ENCODE results near the gene CEP97. TPM values are rescaled to one million over a fixed set of nuclear protein-coding genes. Genes with fewer than 3 reads are reported as not detected.

Gene CEP97
- total and polyA plus RNA-seq, 2 experiments from 2014 or later = 5.0 to 19.0 TPM

DNA sequence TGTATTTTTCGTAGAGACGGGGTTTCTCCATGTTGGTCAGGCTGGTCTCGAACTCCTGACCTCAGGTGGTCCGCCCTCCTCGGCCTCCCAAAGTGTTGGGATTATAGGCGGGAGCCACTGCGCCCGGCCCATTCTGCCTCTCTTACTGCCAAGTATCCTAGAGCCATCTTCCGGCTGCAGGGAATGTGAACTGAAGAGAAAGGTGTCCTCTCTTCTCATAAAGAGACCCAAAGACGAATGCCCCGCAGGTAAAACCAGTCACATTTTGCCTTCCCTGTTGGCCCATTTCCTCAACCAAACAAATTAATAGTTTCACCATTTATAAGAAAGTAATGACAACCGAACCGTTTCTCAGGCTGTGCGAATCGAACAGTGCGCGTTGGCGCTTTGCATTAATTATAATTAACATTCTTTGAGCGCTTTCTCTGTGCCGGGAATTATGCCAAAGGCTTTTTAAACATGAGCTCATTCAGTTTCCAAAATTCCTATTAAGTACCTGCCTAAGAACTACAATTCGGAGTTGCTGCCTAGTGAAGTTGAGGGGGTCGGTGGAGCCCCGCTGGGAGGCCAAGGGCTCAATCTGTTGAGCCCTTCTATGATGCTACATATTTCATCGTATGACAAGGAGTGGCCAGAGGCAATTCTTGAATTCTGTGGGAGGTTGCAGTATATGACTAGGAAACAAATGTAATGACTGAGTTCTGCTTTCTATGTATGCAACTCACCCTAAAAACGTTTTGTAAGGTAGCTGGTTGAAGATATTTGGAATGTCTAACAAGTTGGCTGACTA, 37.1 kb upstream of the CEP97 start:
- Mint-ChIP-seq H3K4me1 (peaks cover 29% of the 10 kb centered on the region), H3K9me3 (peaks cover 5% of the 10 kb centered on the region; the same call in 2 of the 3 replicates), H3K36me3 (ENCODE audit: low read depth) (peaks cover 43% of the 10 kb centered on the region), H3K27me3 (ENCODE audit: insufficient read depth, low read depth, poor library complexity) (peaks cover 7% of the 10 kb centered on the region), H3K27ac (peak overlapping the region; percentile 100), H3K4me3 (peak overlapping the region; percentile 99)
- DNase-seq (ENCODE audit: low spot score) (no peak), ATAC-seq (peak; percentile 6; the same call in 2 of the 3 replicates)
- peak overlapping the region; percentile 73 for H3K4me2 ChIP-seq
- peaks cover 23% of the 10 kb centered on the region for H4K20me1 ChIP-seq (replicated peaks; ENCODE audit: insufficient read depth)
- peaks cover 28% of the 10 kb centered on the region for H3F3A ChIP-seq (replicated peaks; ENCODE audit: low read depth)
- H3K4me3 ChIP-seq = peak overlapping the region; percentile 94
- no peak overlapping the region for H2AFZ ChIP-seq
- no peak for TF ChIP-seq STAT1 (IDR thresholded peaks at IDR 0.05; ENCODE audit: unreplicated experiment)
- TF ChIP-seq, protein P1, sequence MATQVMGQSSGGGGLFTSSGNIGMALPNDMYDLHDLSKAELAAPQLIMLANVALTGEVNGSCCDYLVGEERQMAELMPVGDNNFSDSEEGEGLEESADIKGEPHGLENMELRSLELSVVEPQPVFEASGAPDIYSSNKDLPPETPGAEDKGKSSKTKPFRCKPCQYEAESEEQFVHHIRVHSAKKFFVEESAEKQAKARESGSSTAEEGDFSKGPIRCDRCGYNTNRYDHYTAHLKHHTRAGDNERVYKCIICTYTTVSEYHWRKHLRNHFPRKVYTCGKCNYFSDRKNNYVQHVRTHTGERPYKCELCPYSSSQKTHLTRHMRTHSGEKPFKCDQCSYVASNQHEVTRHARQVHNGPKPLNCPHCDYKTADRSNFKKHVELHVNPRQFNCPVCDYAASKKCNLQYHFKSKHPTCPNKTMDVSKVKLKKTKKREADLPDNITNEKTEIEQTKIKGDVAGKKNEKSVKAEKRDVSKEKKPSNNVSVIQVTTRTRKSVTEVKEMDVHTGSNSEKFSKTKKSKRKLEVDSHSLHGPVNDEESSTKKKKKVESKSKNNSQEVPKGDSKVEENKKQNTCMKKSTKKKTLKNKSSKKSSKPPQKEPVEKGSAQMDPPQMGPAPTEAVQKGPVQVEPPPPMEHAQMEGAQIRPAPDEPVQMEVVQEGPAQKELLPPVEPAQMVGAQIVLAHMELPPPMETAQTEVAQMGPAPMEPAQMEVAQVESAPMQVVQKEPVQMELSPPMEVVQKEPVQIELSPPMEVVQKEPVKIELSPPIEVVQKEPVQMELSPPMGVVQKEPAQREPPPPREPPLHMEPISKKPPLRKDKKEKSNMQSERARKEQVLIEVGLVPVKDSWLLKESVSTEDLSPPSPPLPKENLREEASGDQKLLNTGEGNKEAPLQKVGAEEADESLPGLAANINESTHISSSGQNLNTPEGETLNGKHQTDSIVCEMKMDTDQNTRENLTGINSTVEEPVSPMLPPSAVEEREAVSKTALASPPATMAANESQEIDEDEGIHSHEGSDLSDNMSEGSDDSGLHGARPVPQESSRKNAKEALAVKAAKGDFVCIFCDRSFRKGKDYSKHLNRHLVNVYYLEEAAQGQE (IDR thresholded peaks at IDR 0.05; ENCODE audit: unreplicated experiment) = no peak
- TF ChIP-seq JUNB (IDR thresholded peaks at IDR 0.05; ENCODE audit: unreplicated experiment) = no peak
- TF ChIP-seq POLR2AphosphoS5 (IDR thresholded peaks at IDR 0.05; ENCODE audit: low read depth) = no peak
- no peak for TF ChIP-seq ZNF331 (CRISPR knock-in tag; IDR thresholded peaks at IDR 0.05; ENCODE audit: low read depth)
- TF ChIP-seq CREB1 (CRISPR knock-in tag; IDR thresholded peaks at IDR 0.05; ENCODE audit: low read depth) = no peak
- TF ChIP-seq, protein P2, sequence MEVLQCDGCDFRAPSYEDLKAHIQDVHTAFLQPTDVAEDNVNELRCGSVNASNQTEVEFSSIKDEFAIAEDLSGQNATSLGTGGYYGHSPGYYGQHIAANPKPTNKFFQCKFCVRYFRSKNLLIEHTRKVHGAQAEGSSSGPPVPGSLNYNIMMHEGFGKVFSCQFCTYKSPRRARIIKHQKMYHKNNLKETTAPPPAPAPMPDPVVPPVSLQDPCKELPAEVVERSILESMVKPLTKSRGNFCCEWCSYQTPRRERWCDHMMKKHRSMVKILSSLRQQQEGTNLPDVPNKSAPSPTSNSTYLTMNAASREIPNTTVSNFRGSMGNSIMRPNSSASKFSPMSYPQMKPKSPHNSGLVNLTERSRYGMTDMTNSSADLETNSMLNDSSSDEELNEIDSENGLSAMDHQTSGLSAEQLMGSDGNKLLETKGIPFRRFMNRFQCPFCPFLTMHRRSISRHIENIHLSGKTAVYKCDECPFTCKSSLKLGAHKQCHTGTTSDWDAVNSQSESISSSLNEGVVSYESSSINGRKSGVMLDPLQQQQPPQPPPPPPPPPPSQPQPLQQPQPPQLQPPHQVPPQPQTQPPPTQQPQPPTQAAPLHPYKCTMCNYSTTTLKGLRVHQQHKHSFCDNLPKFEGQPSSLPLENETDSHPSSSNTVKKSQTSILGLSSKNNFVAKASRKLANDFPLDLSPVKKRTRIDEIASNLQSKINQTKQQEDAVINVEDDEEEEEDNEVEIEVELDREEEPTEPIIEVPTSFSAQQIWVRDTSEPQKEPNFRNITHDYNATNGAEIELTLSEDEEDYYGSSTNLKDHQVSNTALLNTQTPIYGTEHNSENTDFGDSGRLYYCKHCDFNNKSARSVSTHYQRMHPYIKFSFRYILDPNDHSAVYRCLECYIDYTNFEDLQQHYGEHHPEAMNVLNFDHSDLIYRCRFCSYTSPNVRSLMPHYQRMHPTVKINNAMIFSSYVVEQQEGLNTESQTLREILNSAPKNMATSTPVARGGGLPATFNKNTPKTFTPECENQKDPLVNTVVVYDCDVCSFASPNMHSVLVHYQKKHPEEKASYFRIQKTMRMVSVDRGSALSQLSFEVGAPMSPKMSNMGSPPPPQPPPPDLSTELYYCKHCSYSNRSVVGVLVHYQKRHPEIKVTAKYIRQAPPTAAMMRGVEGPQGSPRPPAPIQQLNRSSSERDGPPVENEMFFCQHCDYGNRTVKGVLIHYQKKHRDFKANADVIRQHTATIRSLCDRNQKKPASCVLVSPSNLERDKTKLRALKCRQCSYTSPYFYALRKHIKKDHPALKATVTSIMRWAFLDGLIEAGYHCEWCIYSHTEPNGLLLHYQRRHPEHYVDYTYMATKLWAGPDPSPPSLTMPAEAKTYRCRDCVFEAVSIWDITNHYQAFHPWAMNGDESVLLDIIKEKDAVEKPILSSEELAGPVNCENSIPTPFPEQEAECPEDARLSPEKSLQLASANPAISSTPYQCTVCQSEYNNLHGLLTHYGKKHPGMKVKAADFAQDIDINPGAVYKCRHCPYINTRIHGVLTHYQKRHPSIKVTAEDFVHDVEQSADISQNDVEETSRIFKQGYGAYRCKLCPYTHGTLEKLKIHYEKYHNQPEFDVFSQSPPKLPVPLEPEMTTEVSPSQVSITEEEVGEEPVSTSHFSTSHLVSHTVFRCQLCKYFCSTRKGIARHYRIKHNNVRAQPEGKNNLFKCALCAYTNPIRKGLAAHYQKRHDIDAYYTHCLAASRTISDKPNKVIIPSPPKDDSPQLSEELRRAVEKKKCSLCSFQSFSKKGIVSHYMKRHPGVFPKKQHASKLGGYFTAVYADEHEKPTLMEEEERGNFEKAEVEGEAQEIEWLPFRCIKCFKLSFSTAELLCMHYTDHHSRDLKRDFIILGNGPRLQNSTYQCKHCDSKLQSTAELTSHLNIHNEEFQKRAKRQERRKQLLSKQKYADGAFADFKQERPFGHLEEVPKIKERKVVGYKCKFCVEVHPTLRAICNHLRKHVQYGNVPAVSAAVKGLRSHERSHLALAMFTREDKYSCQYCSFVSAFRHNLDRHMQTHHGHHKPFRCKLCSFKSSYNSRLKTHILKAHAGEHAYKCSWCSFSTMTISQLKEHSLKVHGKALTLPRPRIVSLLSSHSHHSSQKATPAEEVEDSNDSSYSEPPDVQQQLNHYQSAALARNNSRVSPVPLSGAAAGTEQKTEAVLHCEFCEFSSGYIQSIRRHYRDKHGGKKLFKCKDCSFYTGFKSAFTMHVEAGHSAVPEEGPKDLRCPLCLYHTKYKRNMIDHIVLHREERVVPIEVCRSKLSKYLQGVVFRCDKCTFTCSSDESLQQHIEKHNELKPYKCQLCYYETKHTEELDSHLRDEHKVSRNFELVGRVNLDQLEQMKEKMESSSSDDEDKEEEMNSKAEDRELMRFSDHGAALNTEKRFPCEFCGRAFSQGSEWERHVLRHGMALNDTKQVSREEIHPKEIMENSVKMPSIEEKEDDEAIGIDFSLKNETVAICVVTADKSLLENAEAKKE (CRISPR knock-in tag; IDR thresholded peaks at IDR 0.05) = no peak
- TF ChIP-seq EZH2 (IDR thresholded peaks at IDR 0.05; ENCODE audit: low read depth, unreplicated experiment) = no peak
- TF ChIP-seq EZH2phosphoT487 (IDR thresholded peaks at IDR 0.05; ENCODE audit: unreplicated experiment) = no peak
- TF ChIP-seq NANOG (IDR thresholded peaks at IDR 0.05; ENCODE audit: borderline replicate concordance) = no peak
- TF ChIP-seq ETS1 (IDR thresholded peaks at IDR 0.05) = no peak
- no peak for TF ChIP-seq ZNF114 (CRISPR knock-in tag; IDR thresholded peaks at IDR 0.05)
- TF ChIP-seq, protein P3, sequence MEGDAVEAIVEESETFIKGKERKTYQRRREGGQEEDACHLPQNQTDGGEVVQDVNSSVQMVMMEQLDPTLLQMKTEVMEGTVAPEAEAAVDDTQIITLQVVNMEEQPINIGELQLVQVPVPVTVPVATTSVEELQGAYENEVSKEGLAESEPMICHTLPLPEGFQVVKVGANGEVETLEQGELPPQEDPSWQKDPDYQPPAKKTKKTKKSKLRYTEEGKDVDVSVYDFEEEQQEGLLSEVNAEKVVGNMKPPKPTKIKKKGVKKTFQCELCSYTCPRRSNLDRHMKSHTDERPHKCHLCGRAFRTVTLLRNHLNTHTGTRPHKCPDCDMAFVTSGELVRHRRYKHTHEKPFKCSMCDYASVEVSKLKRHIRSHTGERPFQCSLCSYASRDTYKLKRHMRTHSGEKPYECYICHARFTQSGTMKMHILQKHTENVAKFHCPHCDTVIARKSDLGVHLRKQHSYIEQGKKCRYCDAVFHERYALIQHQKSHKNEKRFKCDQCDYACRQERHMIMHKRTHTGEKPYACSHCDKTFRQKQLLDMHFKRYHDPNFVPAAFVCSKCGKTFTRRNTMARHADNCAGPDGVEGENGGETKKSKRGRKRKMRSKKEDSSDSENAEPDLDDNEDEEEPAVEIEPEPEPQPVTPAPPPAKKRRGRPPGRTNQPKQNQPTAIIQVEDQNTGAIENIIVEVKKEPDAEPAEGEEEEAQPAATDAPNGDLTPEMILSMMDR (conservative IDR thresholded peaks at IDR 0.05; ENCODE audit: low read depth in 2 of 2) = no peak
- H3K27ac ChIP-seq (ENCODE audit: low read depth) = peak overlapping the region; percentile 15; the same call in 1 of the 2 replicates
- peaks cover 41% of the 10 kb centered on the region for H3K79me2 ChIP-seq (replicated peaks; ENCODE audit: insufficient read depth)
- H3K9me2 ChIP-seq (ENCODE audit: insufficient read depth) = no peaks in the 10 kb centered on the region
- peaks cover 35% of the 10 kb centered on the region for H3K36me3 ChIP-seq (ENCODE audit: insufficient read depth)
- no peaks in the 10 kb centered on the region for H3K27me3 ChIP-seq (ENCODE audit: insufficient read depth)
- H3K4me1 ChIP-seq (ENCODE audit: insufficient read depth) = peaks cover 21% of the 10 kb centered on the region
